Mesothelial cell of epicardium (in vitro differentiated cells): Measurements from ENCODE around the gene NFYA. TPM values are rescaled to one million over a fixed set of nuclear protein-coding genes. Genes with fewer than 3 reads are reported as not detected.

Source experiments
- DNase-seq, 2 experiments: peaks; one replicate each; pipeline ENCODE4 v3.0.0; 2021; ENCODE audit warnings: low spot score in 2 of 2; ENCODE audit not compliant: unreplicated experiment in 2 of 2
- H3K27ac Mint-ChIP-seq: 2 replicates; pipeline ENCODE4 v1.8.0; 2021; ENCODE audit warnings: mixed read lengths
- H3K27me3 Mint-ChIP-seq: 2 replicates; pipeline ENCODE4 v1.8.0; 2021; ENCODE audit warnings: low read depth, mixed read lengths
- H3K36me3 Mint-ChIP-seq: 2 replicates; pipeline ENCODE4 v1.8.0; 2021; ENCODE audit warnings: mixed read lengths
- H3K4me1 Mint-ChIP-seq: 2 replicates; pipeline ENCODE4 v1.8.0; 2021; ENCODE audit warnings: mixed read lengths
- H3K4me3 Mint-ChIP-seq: 2 replicates; pipeline ENCODE4 v1.8.0; 2021; ENCODE audit warnings: mild to moderate bottlenecking, moderate library complexity, mixed read lengths
- H3K9me3 Mint-ChIP-seq: 2 replicates; pipeline ENCODE4 v1.8.0; 2021; ENCODE audit warnings: mixed read lengths
- total RNA-seq: library from RNA; stranded (reverse); gene quantifications from 3 replicates; pipeline ENCODE4 v1.2.1, GENCODE V29; 2021
- TF ChIP-seq, protein P1 (sequence below): fragments of 200-600 bp; sonication (generic); IDR thresholded peaks from one replicate; pipeline ENCODE4 v1.5.0; 2021; ENCODE audit warnings: antibody characterized with exemption; ENCODE audit not compliant: unreplicated experiment

The NFYA gene
- total RNA-seq, 1 donor from 2014 or later = 64.2 TPM

GRCh38 chr6:41053041-41053440, 19.7 kb upstream of the NFYA start, which contains the start of gene APOBEC2:
Gene APOBEC2 (plus strand): TSS chr6:41053202. CDS start chr6:41053348, 146 bp downstream.
- Mint-ChIP-seq H3K36me3 (no peaks in the 10 kb centered on the region), H3K9me3 (no peaks in the 10 kb centered on the region), H3K4me1 (peaks cover 45% of the 10 kb centered on the region), H3K4me3 (no peak within 1 kb of the TSS), H3K27me3 (no peaks in the 10 kb centered on the region), H3K27ac (peak within 1 kb of the TSS; percentile 43)
- DNase-seq = no peak
- TF ChIP-seq, protein P1, sequence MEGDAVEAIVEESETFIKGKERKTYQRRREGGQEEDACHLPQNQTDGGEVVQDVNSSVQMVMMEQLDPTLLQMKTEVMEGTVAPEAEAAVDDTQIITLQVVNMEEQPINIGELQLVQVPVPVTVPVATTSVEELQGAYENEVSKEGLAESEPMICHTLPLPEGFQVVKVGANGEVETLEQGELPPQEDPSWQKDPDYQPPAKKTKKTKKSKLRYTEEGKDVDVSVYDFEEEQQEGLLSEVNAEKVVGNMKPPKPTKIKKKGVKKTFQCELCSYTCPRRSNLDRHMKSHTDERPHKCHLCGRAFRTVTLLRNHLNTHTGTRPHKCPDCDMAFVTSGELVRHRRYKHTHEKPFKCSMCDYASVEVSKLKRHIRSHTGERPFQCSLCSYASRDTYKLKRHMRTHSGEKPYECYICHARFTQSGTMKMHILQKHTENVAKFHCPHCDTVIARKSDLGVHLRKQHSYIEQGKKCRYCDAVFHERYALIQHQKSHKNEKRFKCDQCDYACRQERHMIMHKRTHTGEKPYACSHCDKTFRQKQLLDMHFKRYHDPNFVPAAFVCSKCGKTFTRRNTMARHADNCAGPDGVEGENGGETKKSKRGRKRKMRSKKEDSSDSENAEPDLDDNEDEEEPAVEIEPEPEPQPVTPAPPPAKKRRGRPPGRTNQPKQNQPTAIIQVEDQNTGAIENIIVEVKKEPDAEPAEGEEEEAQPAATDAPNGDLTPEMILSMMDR = no peak

GRCh38 chr6:41054511-41054910, 18.3 kb upstream of the NFYA start:
- H3K4me1 Mint-ChIP-seq = peaks cover 35% of the 10 kb centered on the region
- H3K9me3 Mint-ChIP-seq = no peaks in the 10 kb centered on the region
- no peak for DNase-seq

GRCh38 chr6:41055149-41055548, 17.6 kb upstream of the NFYA start:
- no peak for DNase-seq
- Mint-ChIP-seq H3K4me1 (peaks cover 29% of the 10 kb centered on the region), H3K27ac (no peak overlapping the region), H3K4me3 (no peak overlapping the region), H3K9me3 (no peaks in the 10 kb centered on the region), H3K27me3 (no peaks in the 10 kb centered on the region), H3K36me3 (no peaks in the 10 kb centered on the region)
- TF ChIP-seq, protein P1 = no peak

More at GRCh38 chr6:41054511-41054910, 18.3 kb upstream of the NFYA start:
- H3K27me3 Mint-ChIP-seq = no peaks in the 10 kb centered on the region
- H3K27ac Mint-ChIP-seq = no peak overlapping the region
- H3K4me3 Mint-ChIP-seq = no peak overlapping the region
- no peaks in the 10 kb centered on the region for H3K36me3 Mint-ChIP-seq
- TF ChIP-seq, protein P1 = no peak

- TF ChIP-seq, protein P1 = no peak
- Mint-ChIP-seq H3K36me3 (peaks cover under 1% of the 10 kb centered on the region), H3K4me3 (no peak overlapping the region), H3K9me3 (no peaks in the 10 kb centered on the region), H3K27me3 (no peaks in the 10 kb centered on the region), H3K4me1 (peaks cover 19% of the 10 kb centered on the region), H3K27ac (no peak overlapping the region)
- no peak for DNase-seq
Observed at GRCh38 chr6:41056768-41057490, 15.8 kb upstream of the NFYA start.

DNA sequence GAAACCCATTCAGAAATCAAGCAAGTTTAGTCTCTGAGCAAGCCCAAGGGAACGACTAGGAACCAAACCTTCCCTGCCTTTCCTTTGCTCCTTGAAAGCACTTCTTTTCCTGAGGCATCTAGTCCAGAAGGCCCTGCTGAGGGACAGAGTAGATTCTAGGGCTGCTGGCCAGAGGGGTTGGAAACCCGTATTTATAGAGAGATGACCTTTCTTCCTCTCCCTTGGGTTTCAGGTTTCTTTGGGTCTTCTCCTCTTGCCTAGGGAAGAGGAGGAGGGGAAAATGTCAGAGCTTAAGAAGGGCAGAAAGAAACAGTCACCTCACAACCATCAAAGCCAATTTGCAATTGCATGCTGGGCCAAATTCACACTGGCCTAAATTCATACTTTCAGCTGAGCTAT, 14.0 kb upstream of the NFYA start:
- no peak for DNase-seq
- TF ChIP-seq, protein P1 = no peak
- H3K36me3 Mint-ChIP-seq = peaks cover 2% of the 10 kb centered on the region
- H3K4me1 Mint-ChIP-seq = peaks cover 5% of the 10 kb centered on the region
- no peaks in the 10 kb centered on the region for H3K27me3 Mint-ChIP-seq
- H3K27ac Mint-ChIP-seq = no peak overlapping the region
- no peaks in the 10 kb centered on the region for H3K9me3 Mint-ChIP-seq
- H3K4me3 Mint-ChIP-seq = no peak overlapping the region
